GM19328 (cell line): Measurements from ENCODE around the gene NDUFS4.
"Not testable (repeated sequence)": the region's sequence is repeated elsewhere in the genome, so short reads cannot be mapped to it uniquely, and the experiment has no call there.

Experiments used
- ATAC-seq: cut with Tn5 transposase; IDR thresholded peaks from one replicate; pipeline ENCODE4 v1.9.1; 2021; ENCODE audit warnings: mild to moderate bottlenecking, moderate library complexity; ENCODE audit not compliant: unreplicated experiment

NDUFS4 gene

DNA sequence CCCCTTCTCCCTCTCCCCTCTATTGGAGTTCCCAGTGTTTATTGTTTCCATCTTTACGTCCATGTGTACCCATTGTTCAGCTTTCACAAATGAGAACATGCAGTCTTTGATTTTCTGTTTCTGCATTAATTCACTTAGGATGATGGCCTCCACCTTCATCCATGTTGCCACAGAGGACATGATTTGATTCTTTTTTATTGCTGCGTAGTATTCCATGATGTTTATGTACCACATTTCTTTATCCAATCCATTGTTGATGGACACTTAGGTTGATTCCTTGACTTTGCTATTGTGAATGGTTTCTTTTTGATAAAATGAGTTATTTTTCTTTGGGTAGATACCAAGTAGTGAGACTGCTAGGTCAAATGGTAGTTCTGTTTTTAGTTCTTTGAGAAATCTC, 88.9 kb downstream of the NDUFS4 start:
- no peak for ATAC-seq

DNA sequence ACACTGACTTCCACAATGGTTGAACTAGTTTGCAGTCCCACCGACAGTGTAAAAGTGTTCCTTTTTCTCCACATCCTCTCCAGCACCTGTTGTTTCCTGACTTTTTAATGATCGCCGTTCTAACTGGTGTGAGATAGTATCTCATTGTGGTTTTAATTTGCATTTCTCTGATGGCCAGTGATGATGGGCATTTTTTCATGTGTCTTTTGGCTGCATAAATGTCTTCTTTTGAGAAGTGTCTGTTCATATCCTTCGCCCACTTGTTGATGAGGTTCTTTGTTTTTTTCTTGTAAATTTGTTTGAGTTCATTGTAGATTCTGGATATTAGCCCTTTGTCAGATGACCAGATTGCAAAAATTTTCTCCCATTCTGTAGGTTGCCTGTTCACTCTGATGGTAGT, 100.1 kb downstream of the NDUFS4 start:
- ATAC-seq, result not testable (repeated sequence)

DNA sequence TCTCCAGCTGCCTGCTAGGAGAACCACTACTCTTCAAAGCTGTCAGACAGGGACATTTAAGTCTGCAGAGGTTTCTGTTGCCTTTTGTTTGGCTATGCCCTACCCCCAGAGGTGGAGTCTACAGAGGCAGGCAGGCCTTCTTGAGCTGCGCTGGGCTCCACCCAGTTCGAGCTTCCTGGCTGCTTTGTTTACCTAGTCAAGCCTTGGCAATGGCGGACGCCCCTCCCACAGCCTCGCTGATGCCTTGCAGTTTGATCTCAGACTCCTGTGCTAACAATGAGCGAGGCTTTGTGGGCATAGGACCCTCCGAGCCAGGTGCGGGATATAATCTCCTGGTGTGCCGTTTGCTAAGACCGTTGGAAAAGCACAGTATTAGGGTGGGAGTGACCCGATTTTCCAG, 104.9 kb downstream of the NDUFS4 start:
- ATAC-seq, result not testable (repeated sequence)

DNA sequence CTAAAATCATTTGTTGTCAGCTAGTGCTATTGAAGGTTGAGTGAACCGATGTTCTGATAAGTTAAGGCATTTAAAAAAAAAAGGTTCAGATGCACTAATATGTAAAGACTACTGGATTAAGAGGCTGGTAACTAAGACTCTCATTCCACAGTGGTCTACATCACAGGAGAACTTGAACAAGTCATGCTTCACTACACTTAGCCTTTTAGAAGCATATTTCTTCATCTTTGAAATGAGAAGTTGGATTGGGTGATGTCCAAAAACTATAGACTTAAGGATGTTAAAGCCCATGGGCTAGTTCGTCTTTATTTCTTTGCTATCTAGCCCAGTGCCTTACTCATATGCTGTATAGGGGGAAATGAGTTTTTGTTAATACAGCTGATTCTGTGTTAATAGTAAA, 107.2 kb downstream of the NDUFS4 start:
- ATAC-seq, result no peak

DNA sequence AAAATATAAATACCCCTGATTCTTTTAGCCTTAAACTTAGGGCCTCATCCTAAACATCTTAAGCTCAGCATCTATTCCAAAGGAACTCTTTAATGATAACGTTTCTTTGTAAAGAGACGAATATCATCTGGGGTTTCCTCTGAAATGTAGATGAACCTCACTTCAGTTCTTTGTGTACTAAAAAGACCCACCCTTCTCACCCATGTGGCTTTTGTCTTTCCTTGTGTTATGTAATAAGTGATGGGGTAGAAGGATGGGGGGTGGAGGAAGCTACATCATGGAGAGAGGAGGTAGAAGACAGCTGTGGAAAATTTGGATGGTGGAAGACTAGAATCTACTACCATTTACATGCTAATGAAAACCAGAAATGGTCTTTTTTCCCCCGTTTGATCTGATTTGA, 111.0 kb downstream of the NDUFS4 start:
- ATAC-seq, result no peak

DNA sequence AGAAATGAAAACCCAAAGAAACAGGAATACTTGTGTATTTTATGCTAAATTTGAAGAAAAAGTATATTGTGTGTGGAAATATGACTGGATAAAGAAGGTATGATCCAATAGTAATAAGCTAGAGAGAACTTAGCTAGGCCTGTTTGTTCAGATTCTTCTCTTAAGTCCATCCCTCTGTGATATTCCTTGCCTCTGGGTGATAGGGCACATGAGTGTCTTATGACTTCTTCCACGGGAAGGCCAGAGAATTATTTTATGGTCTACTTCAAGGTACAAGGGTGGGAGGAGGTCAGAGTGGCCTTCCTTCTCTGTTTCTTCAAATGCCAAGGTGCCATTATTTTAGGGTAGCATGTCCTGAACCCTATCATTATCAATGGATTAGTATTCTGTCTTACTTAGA, 113.7 kb downstream of the NDUFS4 start:
- no peak for ATAC-seq

DNA sequence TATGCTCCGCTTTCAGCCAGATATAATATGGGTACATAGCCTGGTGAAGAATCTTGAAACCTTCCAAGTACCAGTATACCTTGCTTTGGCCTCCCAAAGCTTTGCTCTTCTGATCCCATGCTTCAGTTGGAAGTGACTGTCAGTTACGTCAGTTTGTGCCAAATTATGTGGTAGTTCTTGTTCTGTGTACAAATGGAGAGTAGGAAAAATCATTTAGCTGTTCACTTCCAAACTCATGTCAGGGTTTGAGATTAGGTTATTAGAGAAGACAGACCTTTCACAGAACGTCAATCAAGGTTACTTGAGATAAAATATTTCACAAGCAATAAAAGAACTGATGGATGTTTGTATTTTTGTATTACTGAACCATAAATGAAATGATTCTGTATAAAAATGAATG, 117.2 kb downstream of the NDUFS4 start:
- ATAC-seq, result no peak

DNA sequence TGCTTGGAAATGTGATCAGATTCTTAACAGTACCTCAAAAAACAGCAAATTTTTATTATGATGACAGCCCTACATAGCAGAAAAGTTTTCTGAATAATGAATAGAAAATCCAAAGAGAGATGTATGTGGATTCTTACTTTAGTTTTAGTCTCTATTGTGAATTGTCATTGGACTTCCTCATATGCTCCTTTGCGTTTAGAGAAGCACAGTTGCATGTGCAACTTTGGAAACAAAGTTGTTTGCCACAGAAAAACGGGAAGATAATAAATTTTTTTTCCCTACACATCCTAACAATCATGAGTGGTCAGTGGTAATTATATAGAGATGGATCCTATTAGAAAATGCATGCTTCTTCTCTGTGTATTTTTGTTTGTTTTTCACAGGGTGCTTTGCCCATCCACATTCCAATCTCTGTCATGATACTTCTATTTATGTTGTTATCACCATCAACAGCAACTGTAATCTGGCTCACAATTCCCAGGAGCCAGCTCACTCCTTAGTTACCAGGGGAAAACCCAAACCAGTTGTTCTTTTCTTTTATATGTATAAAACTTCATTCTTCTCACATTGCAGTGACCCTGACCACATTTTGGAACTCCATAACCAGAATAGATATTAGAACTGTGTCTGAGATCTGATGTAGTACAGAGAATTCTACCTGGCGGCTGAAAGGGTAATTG, 118.7 kb downstream of the NDUFS4 start:
- no peak for ATAC-seq

DNA sequence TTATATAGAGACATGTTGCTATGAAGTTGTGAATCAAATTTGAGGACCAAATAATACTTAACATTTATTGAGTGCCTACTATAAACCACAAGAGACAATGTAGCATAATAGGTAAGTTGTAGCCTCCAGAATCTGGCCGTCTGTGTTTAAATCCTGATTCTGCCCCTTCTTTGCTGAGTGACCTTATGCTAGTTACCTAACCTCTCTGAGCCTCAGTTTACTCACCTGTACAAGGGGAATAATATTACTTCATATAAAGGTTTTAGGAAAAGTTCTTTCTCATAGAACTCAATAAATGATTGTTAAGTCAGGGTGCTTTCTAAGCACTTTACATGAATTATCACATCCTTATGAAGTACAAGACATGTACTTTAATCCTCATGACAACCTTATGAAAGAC, 120.6 kb downstream of the NDUFS4 start:
- ATAC-seq, result no peak

DNA sequence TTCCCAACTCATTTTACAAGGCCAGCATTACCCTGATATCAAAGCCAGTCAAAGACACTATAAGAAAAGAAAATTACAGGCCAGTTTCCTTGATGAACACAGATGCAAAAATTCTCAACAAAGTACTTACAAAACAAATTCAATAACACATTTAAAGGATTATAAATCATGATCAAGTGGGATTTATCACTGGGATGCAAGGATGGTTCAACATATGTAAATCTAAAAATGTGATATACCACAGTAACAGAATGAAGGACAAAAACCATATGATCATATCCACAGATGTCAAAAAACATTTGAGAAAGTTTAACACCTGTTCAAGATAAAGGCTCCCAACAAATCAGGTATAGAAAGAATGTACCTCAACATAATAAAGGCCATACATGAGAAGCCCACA, 130.6 kb downstream of the NDUFS4 start:
- no peak for ATAC-seq

DNA sequence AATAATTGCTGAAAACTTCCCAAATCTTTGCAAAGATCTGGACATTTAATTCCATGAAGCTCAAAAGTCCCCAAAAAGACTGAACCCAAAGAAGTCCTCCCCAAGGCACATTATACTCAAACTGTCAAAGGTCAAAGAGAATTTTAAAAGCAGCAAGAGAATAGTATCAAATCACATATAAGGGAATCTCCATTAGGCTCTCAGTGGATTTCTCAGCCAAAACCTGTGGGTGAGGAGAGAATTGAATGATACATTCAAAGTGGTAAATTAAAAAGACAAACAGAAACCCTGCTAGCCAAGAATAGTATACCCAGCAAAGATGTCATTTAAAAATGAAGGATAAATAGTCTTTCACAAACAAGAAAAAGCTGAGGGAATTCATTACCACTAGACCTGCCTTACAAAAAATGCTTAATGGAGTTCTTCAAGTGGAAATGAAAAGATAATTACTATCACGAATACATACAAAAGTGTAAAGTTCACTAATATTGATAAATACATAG, 134.1 kb downstream of the NDUFS4 start:
- ATAC-seq, result no peak

DNA sequence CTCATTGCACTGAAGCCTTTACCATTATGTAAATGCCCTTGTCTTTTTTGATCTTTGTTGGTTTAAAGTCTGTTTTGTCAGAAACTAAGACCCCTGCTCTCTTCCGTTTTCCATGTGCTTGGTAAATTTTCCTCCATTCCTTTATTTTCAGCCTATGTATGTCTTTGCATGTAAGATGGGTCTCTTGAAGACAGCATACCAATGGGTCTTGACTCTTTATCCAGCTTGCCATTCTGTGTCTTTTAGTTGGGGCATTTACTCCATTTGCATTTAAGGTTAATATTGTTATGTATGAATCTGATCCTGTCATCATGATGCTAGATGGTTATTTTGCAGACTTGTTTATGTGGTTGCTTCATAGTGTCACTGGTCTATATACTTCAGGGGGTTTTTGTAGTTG, 150.0 kb downstream of the NDUFS4 start:
- ATAC-seq, result not testable (repeated sequence)

DNA sequence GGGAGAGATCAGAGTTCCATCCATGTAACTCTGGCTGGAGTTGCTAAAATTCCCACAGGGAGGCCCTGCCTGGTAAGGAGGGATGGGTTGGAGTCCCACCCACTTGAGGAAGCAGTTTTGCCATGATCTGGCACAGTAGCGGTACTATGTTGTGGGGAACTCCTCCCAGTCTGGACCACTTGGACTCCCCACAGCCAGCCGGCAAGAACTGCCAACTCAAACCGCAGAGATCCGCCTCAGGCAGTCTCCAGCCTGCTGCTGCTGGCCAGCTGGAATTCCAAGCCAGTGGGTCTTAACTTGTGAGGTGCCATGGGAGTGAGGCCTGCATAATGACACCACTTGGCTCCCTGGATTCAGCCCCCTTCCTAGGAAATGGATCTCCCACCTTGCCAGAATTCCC, 151.9 kb downstream of the NDUFS4 start:
- no peak for ATAC-seq

DNA sequence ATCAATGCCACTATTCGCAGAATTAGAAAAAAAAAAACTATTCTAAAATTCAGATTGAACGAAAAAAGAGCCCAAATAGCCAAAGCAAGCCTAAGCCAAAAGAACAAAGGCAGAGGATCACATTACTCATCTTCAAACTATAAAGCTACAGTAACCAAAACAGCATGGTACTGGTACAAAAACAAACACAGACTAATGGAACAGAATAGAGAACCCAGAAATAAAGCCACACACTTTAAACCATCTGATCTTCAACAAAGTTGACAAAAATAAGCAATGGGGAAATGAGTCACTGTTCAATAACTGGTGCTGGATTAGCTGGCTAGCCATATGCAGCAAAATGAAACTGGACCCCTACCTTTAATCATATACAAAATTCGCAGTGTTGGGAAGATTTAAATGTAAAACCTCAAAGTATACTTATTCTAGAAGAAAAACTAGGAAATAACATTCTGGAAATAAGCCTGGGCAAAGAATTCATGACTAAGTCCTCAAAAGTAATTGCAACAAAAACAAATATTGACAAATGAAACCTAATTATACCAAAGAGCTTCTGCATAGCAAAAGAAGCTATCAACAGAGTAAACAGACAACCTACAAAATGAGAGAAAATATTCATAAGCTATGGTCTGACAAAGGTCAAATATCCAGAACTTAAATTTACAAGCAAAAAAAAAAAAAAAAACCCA, 153.7 kb downstream of the NDUFS4 start:
- no peak for ATAC-seq

DNA sequence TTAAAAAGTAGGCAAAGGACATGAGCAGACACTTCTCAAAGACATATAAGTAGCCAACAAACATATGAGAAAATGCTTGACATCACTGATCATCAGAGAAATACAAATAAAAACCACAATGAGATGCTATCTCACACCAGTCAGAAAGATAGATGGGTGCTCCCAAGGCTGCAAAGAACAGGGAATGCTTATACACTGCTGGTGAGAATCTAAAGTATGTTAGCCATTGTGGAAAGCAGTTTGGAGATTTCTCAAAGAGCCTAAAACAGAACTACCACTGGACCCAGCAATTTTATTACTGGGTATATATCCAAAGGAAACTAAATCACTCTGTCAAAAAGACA, 154.2 kb downstream of the NDUFS4 start:
- no peak for ATAC-seq

DNA sequence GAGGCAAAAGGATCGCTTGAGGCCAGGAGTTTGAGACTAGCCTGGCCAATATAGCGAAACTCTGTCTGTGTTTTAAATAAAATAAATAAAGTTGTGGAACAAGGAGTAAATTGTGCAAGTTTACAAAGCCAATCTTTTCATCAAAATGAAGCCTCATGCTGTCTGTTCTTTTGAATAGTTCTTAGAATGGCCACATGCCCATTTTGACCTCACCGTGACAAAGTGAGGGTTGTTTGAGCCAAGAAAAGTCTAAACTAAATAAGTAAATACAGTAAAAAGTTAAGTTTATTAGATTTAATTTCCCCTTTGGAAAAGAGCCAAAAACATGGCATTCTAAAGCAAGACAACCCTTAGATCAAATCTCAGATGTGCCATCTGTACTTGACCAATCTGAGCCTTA, 165.7 kb downstream of the NDUFS4 start:
- no peak for ATAC-seq

DNA sequence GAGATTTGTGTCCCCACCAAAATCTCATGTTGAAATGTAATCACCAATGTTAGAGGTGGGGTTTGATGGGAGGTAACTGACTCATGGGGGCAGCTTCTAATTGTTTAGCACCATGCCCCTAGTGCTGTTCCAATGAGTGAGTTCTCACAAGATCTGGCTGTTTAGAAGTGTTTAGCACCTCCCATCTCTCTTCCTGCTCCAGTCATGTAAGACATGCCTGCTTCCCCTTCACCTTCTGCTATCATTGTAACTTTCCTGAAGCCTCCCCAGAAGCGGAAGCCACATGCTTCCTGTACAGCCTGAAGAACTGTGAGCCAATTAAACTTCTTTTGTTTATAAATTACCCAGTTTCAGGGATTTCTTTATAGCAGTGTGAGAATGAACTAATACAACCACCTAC, 170.5 kb downstream of the NDUFS4 start:
- ATAC-seq, result no peak
